HT1080 (cell line): ENCODE measurements around the gene DDX10. TPM values are rescaled to one million over a fixed set of nuclear protein-coding genes. Genes with fewer than 3 reads are reported as not detected.
"Not testable (repeated sequence)": the region's sequence is repeated elsewhere in the genome, so short reads cannot be mapped to it uniquely, and the experiment has no call there.

Experiments used
- DNase-seq: peaks from one replicate; pipeline ENCODE4 v3.0.0-alpha.2; 2015; ENCODE audit warnings: low read depth
- total RNA-seq: library from RNA; depleted of rRNA; stranded (reverse); fragments of >200 nt; shearing (Covaris generic); gene quantifications from 2 replicates; pipeline ENCODE4 v1.2.3, GENCODE V29; 2014

The DDX10 gene
- total RNA-seq, 1 experiment from 2014 or later, result 45.0 TPM

GRCh38 chr11:108774037-108774730 is 109.3 kb downstream of the DDX10 start:
- no peak for DNase-seq

GRCh38 chr11:108775324-108775723 is 110.5 kb downstream of the DDX10 start:
- no peak for DNase-seq

GRCh38 chr11:108779147-108779546 is 114.3 kb downstream of the DDX10 start:
- not testable (repeated sequence) for DNase-seq

GRCh38 chr11:108780119-108780518 is 115.2 kb downstream of the DDX10 start:
- no peak for DNase-seq

GRCh38 chr11:108781946-108782345 is 117.1 kb downstream of the DDX10 start:
- no peak for DNase-seq

- DNase-seq, result no peak
Observed at GRCh38 chr11:108786281-108786990, 121.6 kb downstream of the DDX10 start.

GRCh38 chr11:108787105-108787504 is 122.2 kb downstream of the DDX10 start:
- no peak for DNase-seq

- peak; percentile 34 for DNase-seq
Observed at GRCh38 chr11:108788565-108789199, 123.8 kb downstream of the DDX10 start.

- DNase-seq, result no peak
Observed at GRCh38 chr11:108790501-108791299, 125.8 kb downstream of the DDX10 start.

GRCh38 chr11:108793138-108793537 is 128.3 kb downstream of the DDX10 start:
- DNase-seq, result no peak

- DNase-seq, result no peak
Observed at GRCh38 chr11:108793611-108794010, 128.7 kb downstream of the DDX10 start.

GRCh38 chr11:108796551-108796950 is 131.7 kb downstream of the DDX10 start:
- no peak for DNase-seq

GRCh38 chr11:108797578-108798100 is 132.8 kb downstream of the DDX10 start:
- no peak for DNase-seq

GRCh38 chr11:108802492-108802891 is 137.6 kb downstream of the DDX10 start:
- DNase-seq, result no peak

- DNase-seq, result no peak
Observed at GRCh38 chr11:108803776-108804175, 138.9 kb downstream of the DDX10 start.

- no peak for DNase-seq
Observed at GRCh38 chr11:108804511-108804910, 139.6 kb downstream of the DDX10 start.

GRCh38 chr11:108805030-108805429 is 140.2 kb downstream of the DDX10 start:
- DNase-seq, result no peak

GRCh38 chr11:108807262-108807661 is 142.4 kb downstream of the DDX10 start:
- no peak for DNase-seq

GRCh38 chr11:108813086-108813485 is 148.2 kb downstream of the DDX10 start:
- DNase-seq, result no peak

- no peak for DNase-seq
Observed at GRCh38 chr11:108817976-108818375, 153.1 kb downstream of the DDX10 start.

GRCh38 chr11:108818971-108819370 is 154.1 kb downstream of the DDX10 start:
- no peak for DNase-seq
